Measurements from ENCODE around the gene DUSP9. TPM values are rescaled to one million over a fixed set of nuclear protein-coding genes. Genes with fewer than 3 reads are reported as not detected.

DUSP9 gene
- polyA plus RNA-seq, 4 donors = 2.7 to 52.1 (median 44.9) TPM

DNA sequence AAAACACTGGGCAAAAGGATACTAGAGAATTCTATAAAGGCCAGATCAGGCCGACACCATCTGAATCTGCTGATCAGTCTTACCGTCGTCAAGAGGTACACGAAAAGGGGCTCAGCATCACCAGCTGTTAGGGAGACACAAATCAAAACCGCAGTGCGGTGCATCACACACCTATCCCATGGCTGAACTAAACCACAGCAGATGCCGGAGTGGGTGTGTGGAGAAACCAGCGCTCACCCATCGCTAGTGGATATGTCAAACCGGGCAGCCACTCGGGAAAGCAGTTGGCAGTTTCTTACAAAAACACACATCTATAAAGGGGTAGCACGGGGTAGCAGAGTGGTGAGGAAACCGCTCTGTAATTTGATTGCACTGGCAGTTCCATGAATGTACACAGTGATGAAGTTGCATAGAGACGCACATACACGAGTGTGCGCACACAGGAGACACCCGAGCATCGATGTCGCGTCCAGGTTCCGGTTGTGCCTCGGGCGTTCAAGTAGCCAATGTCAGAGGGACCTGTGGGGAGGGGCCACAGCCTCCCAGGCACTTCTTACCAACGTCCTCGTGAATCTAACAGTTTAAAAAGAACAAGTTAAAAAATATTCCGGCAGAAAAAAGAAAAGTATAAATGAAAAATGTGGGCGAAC, 24.9 kb upstream of the DUSP9 start:
- no peak for DNase-seq (ENCODE audit: low read depth in 4 of 4, low spot score in 3 of 4)

DNA sequence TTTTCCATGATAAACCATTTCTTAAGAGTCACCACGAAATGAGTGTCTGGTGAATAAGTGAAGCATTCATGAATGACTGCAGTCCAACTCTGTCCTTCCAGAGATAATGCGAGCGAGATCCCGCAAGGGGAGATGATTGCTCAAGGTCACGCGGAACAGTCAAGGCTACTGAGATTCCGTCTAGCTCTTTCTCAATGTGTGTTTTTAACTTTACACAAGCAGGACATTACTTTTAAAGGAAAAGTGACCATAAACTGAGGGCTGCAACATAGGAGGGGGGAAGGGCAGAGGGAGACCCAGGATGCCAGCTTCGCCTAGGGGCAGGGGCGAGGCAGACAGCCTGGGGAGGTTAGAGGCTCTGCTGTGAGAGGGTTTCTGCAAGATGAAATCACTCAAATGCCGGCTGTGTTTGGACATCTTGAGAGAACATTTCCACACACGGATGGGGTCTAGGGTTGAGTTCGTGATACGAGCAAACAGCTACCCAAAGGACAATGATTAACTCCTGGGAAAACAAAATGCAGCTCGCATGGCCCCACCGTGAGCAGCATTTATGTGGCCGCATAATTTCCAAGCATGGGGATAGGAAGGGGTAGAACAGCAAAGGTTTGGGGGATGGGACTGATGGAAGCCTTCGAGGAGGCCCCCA, 24.2 kb upstream of the DUSP9 start:
- DNase-seq (ENCODE audit: low read depth in 4 of 4, low spot score in 3 of 4) = no peak

DNA sequence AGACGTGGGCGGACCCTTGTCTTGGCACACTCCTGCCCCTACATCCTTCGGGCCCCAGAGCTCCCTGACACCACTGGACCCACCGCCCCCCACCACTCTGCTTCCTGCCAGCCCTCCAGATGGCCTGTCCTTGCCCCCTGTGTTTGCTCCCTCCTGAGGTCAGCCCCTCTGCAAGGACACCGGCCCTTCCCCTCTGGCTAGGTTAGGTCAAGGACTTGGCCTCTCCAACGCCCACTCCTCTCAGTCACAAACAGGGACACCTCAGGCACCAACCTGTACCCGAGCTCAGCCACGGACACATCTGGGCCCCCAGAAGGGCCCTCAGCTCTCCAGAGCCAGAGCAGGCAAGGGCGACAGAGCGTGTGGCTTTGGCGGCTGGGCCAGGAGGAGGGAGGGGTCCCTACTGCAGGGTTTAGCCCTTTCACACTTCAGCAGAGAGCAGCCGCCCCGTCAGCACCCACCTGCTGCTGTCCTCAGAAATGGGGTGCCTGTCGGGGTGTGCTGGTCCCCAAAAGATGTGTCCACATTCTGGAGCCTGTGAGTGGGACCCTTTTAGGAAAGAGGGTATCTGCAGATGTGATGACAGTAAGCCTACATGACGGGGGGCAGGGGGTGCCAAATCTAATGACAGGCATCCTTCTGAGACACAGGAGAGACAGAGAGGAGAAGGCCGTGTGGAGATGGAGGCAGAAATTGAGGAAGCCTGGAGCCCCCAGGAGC, 23.5 kb upstream of the DUSP9 start:
- no peak for DNase-seq (ENCODE audit: low read depth in 4 of 4, low spot score in 3 of 4)

DNA sequence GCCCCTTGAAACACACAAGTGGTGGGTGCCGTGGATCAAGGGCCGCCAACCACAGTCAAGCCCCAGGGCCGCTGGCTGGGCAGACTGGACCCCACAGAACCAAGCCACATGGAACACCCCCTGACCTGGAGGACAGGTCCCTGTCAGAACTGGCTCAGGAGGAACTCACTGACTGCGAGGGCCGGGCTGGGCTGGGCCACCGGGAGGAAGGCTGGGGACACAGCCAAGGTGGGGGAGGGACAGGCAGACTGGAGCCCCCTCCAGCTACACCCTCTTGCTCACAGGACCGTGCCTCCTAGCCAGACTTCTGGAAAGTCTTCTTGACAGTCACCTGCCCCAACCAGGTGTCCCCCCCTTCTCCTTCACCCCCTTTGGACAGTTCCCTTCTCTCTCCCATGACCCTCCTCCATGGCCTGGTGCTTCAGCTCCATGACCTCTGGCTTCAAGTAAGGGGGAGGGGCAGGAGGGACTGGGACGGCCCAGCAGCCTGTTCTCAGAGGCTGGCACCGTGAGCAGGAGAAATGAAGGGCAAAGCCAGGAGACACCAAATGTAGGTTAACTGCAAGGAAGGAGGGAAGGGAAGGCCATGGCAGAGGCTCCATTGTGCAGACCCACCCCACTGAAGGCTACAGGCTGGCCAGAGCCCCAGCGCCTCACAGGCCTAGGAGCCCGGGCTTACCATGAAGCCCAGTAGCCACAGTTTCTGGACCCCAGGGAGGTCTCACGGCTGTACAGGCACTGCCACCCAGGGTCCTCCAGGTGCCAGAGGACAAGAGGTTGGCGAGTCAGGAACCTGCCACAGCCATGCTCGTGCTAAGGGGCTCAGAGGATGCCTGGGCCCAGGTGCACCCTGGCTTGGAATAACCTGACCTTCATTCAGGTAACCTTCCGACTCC, 22.6 kb upstream of the DUSP9 start:
- DNase-seq (ENCODE audit: low read depth in 4 of 4, low spot score in 3 of 4) = no peak

DNA sequence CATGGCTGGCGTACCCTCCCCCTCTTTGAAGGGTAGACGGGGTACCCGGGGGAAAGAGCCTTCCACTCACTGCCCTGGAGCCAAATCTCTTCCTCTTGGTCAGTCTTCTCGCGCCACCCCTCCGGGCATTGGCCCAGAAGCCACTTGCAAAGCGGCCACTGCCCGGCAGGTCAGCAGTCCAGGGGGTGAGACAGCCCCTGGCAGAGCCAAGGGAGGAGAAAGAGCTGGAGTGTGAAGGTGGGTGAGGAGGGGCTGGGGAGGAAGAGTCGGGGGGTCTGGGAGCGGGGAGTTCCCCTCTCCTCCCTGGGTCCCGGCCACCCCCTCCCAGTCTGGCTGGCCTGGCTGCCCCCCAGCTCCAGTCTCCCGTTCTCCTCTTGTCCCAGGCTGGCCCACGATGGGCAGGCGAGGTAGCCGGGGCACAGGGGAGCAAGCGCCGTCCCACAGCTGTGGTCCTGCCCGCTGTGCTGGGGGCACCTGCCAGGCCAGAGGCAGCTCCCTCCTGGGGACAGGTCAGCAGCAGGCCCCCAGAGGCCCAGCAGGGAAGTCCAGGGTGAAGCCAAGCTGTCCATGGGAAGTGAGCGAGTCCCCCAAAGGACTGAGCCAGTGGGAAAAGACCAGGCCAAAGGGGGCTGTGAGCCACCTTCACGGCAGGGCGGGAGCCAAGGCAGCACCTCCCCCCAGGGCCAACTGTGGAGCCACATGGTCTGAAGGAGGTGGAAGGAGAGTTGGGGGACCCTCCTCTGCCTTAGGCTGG, 21.6 kb upstream of the DUSP9 start:
- no peak for DNase-seq (ENCODE audit: low read depth in 4 of 4, low spot score in 3 of 4)

DNA sequence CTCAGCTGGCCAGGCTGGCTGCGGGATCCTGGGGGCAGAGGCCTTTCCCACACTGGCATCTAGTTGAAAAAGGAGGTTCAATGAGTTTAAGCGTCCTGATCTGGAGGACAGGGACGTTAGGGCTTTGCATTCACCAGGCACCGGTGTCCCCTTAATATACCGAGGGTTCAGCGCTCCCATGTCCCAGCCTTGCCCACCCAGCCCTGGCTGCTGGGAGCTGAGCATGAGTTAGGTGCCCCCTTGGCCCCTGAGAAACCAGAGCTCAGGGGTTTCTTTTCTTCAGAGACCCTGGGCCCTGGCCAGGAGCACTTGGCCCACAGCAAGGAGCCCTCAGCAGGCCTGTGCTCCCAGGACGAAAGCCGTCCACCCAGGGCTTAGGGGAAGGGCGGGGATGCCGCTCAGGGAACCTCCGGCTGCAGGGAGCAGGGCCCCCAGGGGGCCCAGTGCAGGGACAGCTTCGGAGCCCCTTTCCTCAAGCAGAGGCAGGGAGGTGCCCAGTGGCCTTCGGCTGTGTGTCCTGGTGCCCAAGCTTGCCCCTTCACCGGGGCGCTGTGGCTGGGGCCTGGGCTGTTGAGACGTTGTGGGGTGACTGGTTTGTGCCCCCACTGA, 20.9 kb upstream of the DUSP9 start:
- DNase-seq (ENCODE audit: low read depth in 4 of 4, low spot score in 3 of 4) = no peak

DNA sequence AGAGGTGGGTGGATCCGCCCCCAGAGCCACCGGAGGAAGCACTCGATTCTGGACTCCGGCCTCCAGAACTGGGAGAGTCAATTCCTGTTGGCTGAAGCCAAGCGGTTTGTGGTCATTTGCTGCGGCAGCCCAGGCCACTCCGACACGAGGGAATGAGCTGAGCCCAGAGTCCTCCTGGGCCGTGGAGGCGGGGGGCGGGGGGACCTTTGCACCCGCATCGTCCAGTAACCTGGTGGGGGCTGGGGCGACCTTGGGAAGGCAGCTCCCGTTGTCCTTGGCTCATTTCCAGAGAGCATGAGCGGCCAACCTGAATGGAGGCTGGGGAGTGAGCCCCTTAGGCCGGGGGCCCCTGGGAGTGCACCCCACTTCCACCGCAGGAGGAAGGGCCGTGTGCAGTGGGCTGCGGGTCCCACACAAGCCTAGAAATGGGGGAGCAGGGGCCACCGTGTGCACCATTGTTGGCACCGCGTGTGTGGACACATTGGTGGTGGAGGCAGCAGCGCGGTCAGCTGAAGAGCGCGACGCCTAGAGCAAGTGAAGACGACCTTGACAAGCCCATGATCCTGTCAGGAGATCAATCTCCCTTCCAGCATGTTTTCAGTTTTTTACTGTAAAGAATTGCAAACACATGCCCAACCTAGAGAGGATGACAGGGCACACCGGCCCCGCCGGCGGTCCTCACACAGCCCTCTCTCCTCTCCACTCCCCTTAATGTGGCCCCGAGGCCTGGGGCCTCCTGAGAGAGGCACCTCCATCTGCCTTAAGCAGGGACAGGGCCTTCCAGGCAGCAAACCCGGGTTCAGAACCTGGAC, 19.9 kb upstream of the DUSP9 start:
- DNase-seq (ENCODE audit: low read depth in 4 of 4, low spot score in 3 of 4) = no peak

DNA sequence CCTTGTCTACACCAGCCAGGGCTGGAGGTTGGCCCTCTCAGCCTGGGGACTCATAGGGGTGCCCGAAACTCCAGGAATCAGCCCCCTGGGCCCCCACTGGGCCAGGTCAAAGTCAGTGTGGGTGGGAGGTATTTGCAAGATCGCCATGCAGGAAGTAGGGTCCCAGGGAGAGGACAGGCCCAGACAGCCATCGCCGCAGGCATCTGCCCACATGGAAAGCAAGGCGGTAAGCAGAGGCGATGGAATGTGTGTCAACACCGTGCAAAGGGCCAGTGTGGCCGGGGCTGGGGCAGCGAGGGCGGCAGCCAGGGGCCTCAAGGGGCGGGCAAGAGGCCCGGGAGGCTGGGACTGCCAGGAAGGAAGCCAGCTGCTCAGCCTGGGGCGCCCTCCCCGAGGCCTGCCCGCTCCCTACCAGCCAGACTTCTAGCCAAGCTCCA, 19.3 kb upstream of the DUSP9 start:
- no peak for DNase-seq (ENCODE audit: low read depth in 4 of 4, low spot score in 3 of 4)

DNA sequence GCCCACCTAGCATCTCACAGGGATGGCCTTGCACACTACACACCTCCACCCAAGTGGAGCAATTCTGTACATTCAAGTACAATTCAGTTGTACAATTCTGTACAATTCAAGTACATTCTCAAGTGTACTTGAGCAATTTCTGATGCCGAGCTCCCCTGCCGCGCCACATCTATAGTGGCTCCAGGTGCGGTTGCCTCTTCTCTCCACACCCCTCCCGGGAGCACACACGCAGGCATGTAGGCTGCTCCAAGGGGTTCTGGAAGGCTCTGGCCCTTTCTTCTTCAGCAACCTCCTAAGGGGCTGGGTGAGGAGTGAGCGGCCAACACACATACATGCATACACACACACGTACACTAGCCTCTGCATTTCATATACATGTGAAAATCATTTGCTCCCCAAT, 18.9 kb upstream of the DUSP9 start:
- DNase-seq (ENCODE audit: low read depth in 4 of 4, low spot score in 3 of 4) = no peak

DNA sequence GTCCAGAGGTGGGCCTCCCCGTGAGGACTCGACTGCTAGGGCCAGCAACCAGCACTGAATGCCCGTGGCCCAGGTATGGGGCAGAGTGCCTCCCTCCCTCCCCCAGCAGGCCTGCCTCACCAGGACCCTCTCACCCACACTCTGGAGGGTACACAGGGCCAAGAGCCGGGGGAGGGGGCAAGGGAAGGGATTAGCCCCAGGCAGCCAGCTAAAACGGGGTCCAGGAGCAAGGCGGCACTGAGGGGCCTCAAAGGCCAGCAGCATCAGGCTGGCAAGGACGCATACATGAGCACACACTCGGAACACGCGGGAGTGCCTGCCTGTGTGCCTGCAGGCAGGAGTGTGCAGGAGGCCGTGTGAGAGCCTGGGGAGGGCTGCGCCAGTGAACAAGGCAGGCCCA, 18.3 kb upstream of the DUSP9 start:
- DNase-seq (ENCODE audit: low read depth in 4 of 4, low spot score in 3 of 4) = no peak

DNA sequence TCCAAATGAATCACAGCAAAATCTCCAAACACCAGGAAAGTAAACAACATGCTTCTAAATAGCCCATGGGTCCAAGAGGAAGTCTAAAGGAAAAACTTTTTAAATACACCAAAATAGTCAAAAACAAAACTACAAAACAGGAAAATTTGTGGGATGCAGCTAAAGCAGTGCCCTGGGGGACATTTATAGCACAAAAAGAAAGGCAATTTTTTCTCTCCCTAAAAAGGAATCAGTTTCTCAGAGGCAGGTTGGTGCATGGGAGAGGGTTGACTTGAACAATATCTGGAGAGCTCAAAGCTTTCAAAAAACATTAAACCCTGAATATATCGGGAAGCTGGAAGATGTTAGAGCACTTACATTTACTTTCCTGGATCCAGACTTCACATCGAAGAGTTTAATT, 15.7 kb upstream of the DUSP9 start:
- no peak for DNase-seq (ENCODE audit: low read depth in 4 of 4, low spot score in 3 of 4)

DNA sequence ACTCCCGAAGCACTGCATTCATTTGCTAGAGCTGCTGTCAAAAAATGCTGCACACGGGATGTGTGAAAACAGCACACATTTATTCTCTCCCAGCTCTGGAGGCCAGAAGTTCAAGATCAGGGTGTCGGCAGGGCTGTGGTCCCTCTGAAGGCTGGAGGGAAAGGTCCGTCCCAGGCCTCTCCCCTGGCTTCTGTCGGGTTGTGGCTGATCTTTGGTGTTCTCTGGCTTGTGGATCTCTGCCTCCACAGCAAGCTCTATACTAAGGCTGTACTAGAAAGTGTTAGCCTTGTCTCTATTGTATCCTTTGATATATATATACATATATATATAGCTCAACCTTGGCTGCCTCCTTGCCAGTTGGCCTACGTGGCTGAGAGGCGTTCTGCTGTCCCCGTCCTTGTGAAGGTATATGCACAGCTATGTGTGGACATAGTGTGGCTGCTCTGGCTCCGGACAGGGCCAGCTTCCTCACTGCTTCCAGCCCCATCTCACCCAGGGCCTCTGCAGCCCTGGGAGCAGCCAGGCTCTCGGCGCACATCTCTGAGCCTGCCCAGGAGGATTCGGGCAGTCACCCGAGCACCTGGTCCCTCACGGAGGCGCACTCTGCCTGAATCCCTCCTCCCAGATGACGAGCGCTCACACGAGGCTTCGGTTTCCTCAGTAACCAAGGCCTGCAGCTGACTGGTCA, 15.0 kb upstream of the DUSP9 start:
- no peak for DNase-seq (ENCODE audit: low read depth in 4 of 4, low spot score in 3 of 4)

DNA sequence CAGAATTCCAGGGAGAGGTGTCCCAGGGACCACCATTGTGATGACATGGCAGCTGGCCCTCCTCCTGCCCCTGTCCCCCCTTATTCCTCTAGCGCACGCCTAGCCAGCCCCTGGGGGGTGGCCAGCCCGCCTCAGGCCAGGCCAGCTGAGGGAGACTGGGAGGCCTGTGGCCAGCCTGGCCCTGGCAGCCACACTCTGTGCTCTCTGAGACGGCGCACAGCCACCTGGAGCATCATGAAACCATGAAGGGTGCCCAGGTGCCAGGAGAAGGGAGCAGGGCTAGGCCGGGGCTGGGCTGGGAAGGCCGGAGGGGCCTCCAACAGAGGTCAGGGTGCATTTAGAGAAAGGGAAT, 14.4 kb upstream of the DUSP9 start:
- DNase-seq (ENCODE audit: low read depth in 4 of 4, low spot score in 3 of 4) = no peak

DNA sequence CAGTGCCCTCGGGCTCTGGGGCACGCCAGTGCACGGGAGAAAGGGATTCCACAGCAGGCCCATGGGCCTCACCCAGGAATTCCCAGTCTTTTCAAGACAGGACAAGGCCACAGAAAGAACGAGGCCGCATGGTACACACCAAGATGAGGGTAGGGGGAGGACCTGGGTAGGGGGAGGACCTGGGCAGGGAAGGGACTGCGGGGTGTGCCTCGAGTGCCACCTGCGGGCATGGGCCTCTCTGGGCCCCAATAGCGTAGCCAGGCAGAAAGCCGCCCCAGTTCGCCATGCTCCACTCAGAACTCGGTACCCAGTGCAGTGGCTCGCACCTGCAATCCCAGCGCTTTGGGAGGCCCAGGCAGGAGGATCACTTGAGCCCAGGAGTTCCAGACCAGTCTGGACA, 14.0 kb upstream of the DUSP9 start:
- no peak for DNase-seq (ENCODE audit: low read depth in 4 of 4, low spot score in 3 of 4)

DNA sequence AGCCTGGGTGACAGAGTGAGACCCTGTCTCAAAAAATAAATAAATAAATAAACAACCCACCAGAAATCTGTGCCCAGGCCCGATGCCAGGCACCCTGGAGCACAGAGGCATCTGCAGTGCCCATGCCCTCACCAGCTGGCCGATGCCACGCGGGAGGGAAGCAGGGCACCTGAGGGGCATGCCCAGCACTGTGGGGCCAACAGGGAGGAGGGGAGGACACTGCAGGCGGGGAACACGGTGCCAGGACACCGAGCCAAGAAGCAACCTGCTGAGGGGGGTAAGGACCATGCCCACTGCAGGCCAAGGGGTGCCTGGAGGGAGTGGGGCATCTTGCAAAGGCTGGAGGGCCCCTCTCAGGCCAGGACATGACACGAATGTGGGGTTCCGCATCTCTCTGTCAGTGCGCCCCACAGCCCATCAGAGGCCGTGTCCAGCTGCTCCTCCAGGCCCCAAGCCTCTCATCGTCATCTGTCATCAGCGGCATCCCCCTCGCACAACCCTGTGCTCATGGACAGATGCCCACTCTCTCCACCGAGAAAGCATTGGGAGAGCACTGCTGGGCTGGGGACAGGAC, 13.3 kb upstream of the DUSP9 start:
- no peak for DNase-seq (ENCODE audit: low read depth in 4 of 4, low spot score in 3 of 4)

DNA sequence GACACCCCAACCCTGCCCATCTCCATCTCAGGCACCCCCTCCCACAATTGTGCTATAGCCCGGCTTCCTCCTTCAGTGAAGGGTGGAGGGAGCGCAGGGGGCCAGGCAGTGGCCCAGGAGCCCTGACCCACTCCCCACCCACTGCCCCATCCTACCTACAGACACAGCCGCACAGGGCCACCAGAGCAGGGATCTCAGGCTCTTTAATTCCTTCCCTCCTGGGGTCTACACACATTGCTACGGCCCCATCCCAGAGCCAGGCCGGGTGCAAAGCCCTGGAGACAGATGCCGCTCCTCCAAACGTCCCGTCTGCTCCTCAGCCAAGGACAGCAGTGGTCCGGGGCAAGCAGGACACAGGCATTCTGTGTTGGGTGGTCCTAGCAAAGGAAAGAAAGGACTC, 12.8 kb upstream of the DUSP9 start:
- DNase-seq (ENCODE audit: low read depth in 4 of 4, low spot score in 3 of 4) = no peak

DNA sequence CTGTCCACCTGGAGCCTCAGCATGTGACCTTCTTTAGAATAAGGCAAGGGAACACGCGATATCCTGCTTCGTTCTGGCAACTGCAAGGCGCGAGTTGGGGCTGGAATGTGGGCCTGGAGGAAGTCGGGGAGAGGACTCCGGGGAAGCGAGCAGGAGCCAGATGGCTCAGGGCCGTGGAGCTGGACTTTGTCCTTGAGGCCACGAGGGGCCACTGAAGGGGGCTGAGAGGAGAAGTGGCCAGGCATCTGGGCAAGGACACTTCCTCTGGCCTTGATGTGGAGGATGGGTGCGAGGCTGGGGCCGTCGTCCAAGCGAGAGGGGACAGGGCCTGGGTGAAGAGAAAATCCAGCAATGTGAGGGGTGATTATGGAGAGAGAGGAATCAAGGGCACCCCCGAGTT, 12.2 kb upstream of the DUSP9 start:
- no peak for DNase-seq (ENCODE audit: low read depth in 4 of 4, low spot score in 3 of 4)

DNA sequence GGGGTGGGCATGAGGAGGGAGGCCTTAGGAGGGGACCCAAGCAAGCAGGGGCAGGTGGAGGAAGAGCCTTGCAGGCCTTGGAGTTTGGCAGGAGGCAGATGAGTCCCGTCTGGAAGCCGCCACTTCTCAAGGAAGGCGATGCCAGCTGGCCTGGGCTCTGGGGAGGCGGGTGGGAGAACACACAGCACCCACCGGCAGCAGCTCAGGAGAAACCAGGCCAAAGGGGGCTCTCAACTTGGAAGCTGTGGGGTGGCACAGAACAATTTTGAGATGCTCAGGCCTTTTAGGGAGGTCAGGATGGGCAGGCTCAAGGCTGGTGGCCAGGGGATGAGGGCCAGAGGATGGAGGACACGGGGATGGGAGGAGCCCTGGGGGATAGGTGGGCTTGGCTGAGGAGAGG, 11.6 kb upstream of the DUSP9 start:
- DNase-seq (ENCODE audit: low read depth in 4 of 4, low spot score in 3 of 4) = no peak
